HG02943 (cell line): Measurements from ENCODE around the gene KCNIP4.

Source experiments
- ATAC-seq: cut with Tn5 transposase; IDR thresholded peaks from one replicate; pipeline ENCODE4 v1.9.1; 2021; ENCODE audit warnings: mild to moderate bottlenecking, low read depth, moderate library complexity; ENCODE audit not compliant: unreplicated experiment

KCNIP4 gene

DNA sequence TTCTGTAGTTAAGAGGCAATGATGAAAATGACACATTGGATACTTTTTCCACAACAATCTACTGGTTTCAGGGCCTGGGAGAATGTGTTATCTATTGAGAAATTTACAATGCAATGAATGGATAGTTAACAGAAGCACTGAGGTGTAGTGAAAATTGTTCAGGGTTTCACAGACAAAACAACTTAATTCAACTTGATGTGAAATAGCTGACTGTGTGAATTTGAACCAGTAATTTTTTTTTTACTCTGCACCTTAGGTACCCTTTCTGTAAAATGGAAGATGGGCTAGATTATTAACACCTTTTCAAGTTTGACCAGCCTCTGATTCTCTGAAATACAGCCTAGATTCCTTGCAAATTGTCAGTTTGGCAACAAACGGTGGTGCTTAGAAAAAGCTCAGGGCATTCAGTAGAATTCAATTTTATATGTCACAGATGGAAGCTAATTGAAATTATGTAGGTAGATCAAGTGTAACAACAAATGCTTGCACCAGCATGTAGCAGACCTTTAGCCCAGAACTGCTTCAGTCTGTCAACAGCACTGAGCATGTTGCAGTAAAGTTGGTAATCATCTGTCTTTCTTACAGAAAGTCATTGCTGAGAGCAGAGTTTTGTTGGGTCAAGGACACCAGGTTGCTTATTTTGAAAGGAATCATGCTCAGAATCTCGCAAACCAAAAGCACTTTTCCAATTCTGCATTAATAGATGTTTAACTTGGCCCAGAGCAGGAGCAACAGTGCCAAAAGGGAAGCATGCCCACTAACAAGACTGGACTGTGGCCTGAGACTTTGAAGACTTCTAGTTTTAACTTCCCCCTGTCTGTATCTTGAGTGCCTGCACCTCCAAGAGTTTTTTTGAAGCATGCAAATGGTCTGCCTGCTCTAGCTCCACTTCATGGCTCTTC, 721.7 kb downstream of the KCNIP4 start:
- ATAC-seq = no peak

- ATAC-seq = no peak
Observed at GRCh38 chr4:21211846-21212245, 736.7 kb downstream of the KCNIP4 start.

GRCh38 chr4:21209860-21210259, 738.7 kb downstream of the KCNIP4 start:
- no peak for ATAC-seq

- no peak for ATAC-seq
Observed at GRCh38 chr4:21205821-21206531, 742.6 kb downstream of the KCNIP4 start.

DNA sequence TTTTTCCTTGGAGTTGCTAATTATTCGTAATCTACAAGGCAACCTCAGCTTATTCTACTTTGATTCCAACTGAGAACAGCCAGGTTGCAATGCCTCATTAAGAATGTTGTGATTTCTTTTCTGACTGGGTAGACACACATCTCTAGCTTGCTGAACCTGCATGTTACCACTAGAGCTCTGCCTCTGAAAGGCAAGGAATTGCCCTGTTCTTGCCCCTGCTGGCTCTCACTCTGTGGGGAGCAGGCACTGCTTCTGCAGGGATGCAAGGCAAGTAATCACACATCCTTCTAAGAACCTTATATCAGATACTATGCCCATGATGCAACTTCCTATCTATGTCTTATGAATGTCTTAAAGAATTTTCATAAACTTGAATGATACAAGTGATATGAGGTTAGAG, 745.2 kb downstream of the KCNIP4 start:
- ATAC-seq = no peak

- ATAC-seq = no peak
Observed at GRCh38 chr4:21202959-21203358, 745.6 kb downstream of the KCNIP4 start.

DNA sequence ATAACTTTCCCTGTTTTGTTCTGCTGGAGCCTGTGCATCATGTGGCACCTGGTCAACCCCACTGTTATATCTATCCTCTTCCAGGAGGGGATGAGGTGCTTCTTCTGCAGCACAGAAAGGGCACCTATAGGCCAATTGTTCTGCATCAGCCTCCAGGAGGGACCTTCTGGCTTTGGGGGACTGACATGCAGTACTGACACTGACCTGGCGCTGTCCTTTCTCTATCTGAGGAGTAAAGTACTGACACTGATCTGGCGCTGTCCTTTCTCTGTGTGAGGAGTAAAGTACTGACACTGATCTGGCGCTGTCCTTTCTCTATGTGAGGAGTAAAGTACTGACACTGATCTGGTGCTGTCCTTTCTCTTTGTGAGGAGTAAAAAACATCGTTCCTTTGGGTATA, 749.9 kb downstream of the KCNIP4 start:
- ATAC-seq = no peak

- ATAC-seq = no peak
Observed at GRCh38 chr4:21195682-21196081, 752.9 kb downstream of the KCNIP4 start.

DNA sequence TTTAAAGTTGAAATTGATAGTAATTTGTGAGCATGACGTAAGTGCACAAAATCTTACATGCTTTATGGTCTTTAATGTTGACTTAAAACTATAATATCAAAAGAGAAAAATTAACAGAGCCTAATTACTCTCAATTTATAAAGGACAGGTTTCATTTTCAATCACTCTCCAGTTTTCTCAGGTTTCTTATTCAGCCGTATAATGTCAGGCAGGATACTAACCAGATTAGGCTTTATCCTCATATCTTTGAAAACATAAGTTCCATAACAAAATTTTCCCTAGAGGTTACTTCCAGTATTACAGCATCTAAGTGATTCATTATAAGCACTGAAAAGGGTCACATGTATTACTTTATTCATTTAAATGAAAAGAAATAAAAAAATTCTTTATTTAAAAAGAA, 756.2 kb downstream of the KCNIP4 start:
- no peak for ATAC-seq

- ATAC-seq = no peak
Observed at GRCh38 chr4:21191317-21191716, 757.3 kb downstream of the KCNIP4 start.

DNA sequence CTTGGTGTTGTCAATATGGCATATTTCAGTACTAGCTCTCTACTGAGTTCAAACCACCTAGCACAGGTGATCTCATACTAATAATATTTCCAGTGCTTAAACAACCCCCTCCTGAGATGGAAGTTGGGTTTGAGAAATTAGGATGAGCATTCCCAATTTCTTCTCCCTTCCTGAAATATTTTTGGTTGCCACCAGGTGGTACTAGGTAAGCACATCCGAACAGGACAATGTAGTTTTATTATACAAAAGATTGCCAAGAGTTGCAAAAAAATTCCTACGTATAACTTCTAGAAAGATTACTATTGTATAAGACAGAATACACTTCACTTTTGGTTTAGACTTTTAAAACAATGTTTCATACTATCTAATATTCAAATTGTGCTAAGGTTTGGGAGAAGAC, 763.8 kb downstream of the KCNIP4 start:
- ATAC-seq = no peak

- ATAC-seq = no peak
Observed at GRCh38 chr4:21181716-21182115, 766.9 kb downstream of the KCNIP4 start.

- no peak for ATAC-seq
Observed at GRCh38 chr4:21177871-21178270, 770.7 kb downstream of the KCNIP4 start.

- no peak for ATAC-seq
Observed at GRCh38 chr4:21177092-21177491, 771.5 kb downstream of the KCNIP4 start.

- ATAC-seq = no peak
Observed at GRCh38 chr4:21167711-21168110, 780.9 kb downstream of the KCNIP4 start.

DNA sequence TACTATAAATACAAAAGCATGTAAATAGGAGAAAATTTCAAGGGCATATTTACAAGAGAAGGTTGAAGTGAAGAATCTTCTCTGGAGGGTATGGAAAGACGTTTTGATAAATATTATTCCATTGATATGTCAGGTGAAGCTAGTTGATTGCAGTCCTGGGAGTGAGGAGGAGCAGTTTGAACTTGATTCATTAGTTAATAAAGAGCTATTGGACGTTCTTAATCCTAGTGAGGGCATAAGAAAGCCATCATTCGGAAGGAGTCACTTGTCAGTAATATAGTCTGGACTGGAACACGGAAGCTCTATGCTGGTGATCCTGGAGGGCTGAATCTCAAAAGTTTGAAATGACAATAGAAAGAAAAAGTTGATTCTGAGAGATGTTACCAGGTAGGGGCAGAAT, 793.2 kb downstream of the KCNIP4 start:
- ATAC-seq = no peak

DNA sequence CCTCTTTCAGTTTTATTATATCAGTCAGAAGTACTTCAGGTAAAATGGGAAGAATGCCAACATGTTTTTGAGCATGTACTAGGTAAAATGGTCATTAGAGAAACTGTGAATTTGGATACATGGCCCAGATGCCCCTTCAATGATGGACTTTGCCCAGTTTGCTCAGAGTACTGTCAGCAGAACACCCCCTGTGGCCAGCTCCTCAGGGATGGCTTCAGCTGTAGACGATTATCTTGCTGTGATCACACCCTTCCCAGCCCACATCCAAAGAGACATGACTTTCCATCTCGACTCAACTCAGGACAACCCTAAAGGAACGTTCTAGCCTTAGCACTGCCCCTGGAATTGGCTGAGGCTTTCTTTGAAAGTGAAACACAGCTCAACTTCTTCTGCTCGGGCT, 809.2 kb downstream of the KCNIP4 start:
- no peak for ATAC-seq

GRCh38 chr4:21136051-21136630, 812.4 kb downstream of the KCNIP4 start:
- ATAC-seq = no peak

GRCh38 chr4:21134994-21135393, 813.6 kb downstream of the KCNIP4 start:
- no peak for ATAC-seq

DNA sequence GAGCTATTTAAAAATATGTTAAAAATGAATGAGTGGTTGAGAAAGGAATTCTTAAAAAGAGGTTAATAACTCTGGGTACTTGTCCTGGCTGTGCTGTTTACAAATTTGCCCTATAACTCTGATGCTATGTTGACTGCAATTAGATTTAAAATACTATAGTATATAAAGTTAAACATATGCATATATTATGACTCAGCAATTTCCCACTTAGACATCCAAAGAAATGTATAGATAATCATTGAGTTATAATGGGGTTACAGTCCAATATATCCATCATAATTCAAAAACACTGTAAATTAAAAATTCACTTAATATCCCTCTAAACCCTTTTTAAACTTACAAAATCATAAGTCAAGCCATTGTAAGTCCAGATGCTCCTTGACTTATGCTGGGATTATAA, 818.0 kb downstream of the KCNIP4 start:
- ATAC-seq = no peak

DNA sequence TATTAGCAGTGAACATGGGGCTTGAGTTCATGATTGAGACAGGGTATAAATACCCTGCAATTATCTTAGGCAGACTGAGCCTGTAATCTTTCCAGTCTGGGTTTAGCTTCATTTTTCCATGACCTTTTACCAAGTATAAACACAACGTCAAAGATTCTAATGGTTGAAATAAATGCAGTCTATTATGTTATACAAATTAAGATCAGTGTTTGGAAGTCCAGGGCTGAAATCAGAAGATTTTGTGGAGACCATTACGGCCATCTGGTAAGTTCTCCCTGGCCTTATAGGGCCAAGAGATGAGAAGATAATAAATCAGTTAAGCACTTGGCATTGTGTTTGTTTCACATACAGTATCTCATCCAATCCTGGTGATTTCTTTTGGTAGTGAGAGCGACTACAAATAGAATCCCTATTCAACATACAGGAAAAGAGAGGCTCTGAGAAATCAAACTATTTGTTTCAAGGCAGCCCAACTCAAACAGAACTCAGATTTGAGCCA, 822.5 kb downstream of the KCNIP4 start:
- ATAC-seq = no peak
